ENCODE measurements around the gene LRRC7. TPM values are rescaled to one million over a fixed set of nuclear protein-coding genes. Genes with fewer than 3 reads are reported as not detected.

LRRC7 gene
- total RNA-seq, 1 experiment from 2014 or later: not detected

GRCh38 chr1:70169018-70169839 is 601.5 kb downstream of the LRRC7 start:
- DNase-seq (ENCODE audit: low read depth): no peak

- no peak for DNase-seq (ENCODE audit: low read depth)
These were observed 603.8 kb downstream of the LRRC7 start for GRCh38 chr1:70171512-70171911.
